Ovary (tissue), 9 donors: ENCODE results near the gene NCAPH2. TPM values are rescaled to one million over a fixed set of nuclear protein-coding genes. Genes with fewer than 3 reads are reported as not detected.

Experiments used
- DNase-seq, 5 donors: peaks; one replicate each; pipeline ENCODE4 v3.0.0-alpha.2; 2019 to 2020
- H3K27ac ChIP-seq, 2 donors: fragments of 200-600 bp; one replicate each; pipeline versions ENCODE4 v1.5.1 to v1.8.0; 2019 to 2022
- H3K27me3 ChIP-seq: fragments of 200-600 bp; one replicate; pipeline ENCODE4 v1.8.0; 2022
- H3K36me3 ChIP-seq: fragments of 200-600 bp; sonication (generic); one replicate; pipeline ENCODE4 v1.5.1; 2019
- H3K4me1 ChIP-seq: one replicate; pipeline ENCODE4 v1.8.1; 2013; ENCODE audit warnings: mild to moderate bottlenecking, moderate library complexity; ENCODE audit not compliant: insufficient read depth
- H3K4me3 ChIP-seq: fragments of 200-600 bp; sonication (generic); one replicate; pipeline ENCODE4 v1.5.1; 2017
- H3K9me3 ChIP-seq, 2 donors: fragments of 200-600 bp in 1 of 2; sonication (generic) in 1 of 2; one replicate each; pipeline versions ENCODE4 v1.5.1 to v1.8.1; 2013 to 2019; ENCODE audit warnings: mild to moderate bottlenecking in 1 of 2, moderate library complexity in 1 of 2
- EP300 ChIP-seq: sonication (generic); formaldehyde crosslinking; IDR thresholded peaks from one replicate; pipeline ENCODE4 v1.6.1; 2017; ENCODE audit warnings: antibody characterized with exemption
- POLR2A ChIP-seq: fragments of 450-650 bp; IDR thresholded peaks from one replicate; pipeline ENCODE4 v1.6.1; 2017; ENCODE audit warnings: antibody characterized with exemption, mild to moderate bottlenecking, moderate library complexity
- WGBS, 3 donors: extraction: QIAGEN DNeasy Blood & Tissue Kit in 1 of 3; methylation state at CpG; one replicate each; pipeline versions ENCODE4 v1.1.5 to v1.1.7; 2013 to 2017; 5-methylcytosine and 5-hydroxymethylcytosine counted together
- intact Hi-C, 4 donors: fragments of 100-400 bp; cut with DNase I; formaldehyde crosslinking; loops; one replicate each; pipeline versions ENCODE4 v1.11.0 to v1.15.1; 2022 to 2023
- polyA plus RNA-seq, 2 donors: library from polyadenylated mRNA; stranded (reverse); fragments of 200-250 nt in 1 of 2; fragments of 350-450 nt in 1 of 2; fragmentation: Illumina TruSeq in 1 of 2; extraction: RNeasy Lipid Tissue Mini Kit (QIAGEN cat#74804) in 1 of 2; gene quantifications; one replicate each; pipeline ENCODE4 v1.2.3, GENCODE V29; 2013 to 2014
- total RNA-seq, 7 donors: library from RNA; depleted of rRNA in 2 of 7; stranded (reverse); fragments of >200 nt in 2 of 7; fragmentation: NEBNext Ultra II Directional in 3 of 7; extraction: Animal tissue kit (Norgen Biotek cat#: 25700) in 3 of 7; gene quantifications; one replicate each; pipeline versions ENCODE4 v1.1.0 to v1.2.4, GENCODE V29; 2016 to 2023
- TF ChIP-seq, protein P1 (sequence below), 3 donors: fragments of 450-650 bp in 2 of 3; fragments of 200-600 bp in 1 of 3; IDR thresholded peaks; one replicate each; pipeline versions ENCODE4 v1.5.1 to v1.8.0; 2016 to 2022; ENCODE audit warnings: antibody characterized with exemption in 3 of 3, mild to moderate bottlenecking in 1 of 3
- donor health status: DM: no; HTN: no; CAD: no; lungs with moderate emphysema.
- donor health status: DM: no; HTN: no; CAD: no.
- donor health status: Bipolar disorder and iron deficiency.
- donor health status: DM: yes; HTN: yes; CAD: no.
- donor health status: DM: no; HTN: no; CAD: no.
- donor health status: DM: yes; HTN: yes; CAD: no.

The NCAPH2 gene
- total and polyA plus RNA-seq, 9 donors = 11.5 to 61.5 (median 49.0) TPM

DNA sequence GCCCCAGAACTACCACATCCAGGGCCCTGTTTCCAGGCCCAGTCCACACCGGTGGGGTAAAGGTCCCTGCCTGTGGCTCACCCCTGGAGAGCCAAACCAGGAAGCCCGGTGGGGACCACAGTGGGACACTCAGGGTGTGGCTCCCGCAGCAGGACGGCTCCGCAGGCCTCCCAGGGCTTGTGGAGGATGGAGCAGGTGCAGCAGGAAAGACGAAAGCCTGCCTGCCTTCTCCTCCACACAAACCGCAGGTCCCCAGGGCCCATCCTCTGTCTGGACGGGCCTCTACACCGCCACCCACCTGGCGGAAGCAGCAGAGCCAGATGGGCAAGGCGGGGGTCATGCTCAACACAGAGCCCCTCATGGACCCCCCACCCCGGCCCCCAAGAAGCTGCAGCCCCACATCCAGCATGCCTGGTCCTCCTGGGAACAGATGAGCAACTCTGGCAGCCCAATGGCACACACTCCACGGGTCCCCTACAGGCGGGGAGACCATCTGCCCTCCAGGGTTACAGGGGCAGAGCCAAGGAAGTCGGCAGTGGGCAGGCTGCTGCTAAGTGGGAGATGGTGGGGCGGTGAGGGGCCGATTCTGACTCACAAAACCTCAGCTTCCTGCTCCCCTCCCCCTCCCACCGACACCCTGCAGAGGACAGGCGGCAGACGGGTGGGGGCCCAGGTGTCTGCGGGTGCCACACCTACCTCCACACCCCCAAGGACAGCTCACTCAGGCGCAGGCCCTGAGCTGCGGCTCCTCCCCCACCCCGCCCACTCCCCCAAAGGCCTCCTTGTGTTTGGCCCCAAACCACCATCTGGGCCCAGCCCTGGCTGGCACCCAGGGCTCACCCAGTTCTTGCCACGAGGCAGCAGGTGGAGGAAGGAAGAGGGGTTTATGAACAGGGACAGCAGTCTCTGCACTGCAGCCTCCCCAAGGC is 38.4 kb upstream of the NCAPH2 start:
- 55 to 59% (median 58%) methylated on average over 23 to 25 of the region's 25 CpGs for WGBS, 3 donors
- H3K4me1 ChIP-seq = peaks cover 27% of the 10 kb centered on the region
- no peaks in the 10 kb centered on the region for H3K27me3 ChIP-seq
- TF ChIP-seq POLR2A (no peak), EP300 (no peak)
- TF ChIP-seq, protein P1, sequence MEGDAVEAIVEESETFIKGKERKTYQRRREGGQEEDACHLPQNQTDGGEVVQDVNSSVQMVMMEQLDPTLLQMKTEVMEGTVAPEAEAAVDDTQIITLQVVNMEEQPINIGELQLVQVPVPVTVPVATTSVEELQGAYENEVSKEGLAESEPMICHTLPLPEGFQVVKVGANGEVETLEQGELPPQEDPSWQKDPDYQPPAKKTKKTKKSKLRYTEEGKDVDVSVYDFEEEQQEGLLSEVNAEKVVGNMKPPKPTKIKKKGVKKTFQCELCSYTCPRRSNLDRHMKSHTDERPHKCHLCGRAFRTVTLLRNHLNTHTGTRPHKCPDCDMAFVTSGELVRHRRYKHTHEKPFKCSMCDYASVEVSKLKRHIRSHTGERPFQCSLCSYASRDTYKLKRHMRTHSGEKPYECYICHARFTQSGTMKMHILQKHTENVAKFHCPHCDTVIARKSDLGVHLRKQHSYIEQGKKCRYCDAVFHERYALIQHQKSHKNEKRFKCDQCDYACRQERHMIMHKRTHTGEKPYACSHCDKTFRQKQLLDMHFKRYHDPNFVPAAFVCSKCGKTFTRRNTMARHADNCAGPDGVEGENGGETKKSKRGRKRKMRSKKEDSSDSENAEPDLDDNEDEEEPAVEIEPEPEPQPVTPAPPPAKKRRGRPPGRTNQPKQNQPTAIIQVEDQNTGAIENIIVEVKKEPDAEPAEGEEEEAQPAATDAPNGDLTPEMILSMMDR (IDR thresholded peaks at IDR 0.05) = no peak
- intact Hi-C loops = no loop called here
- H3K9me3 ChIP-seq = no peaks in the 10 kb centered on the region
- no peaks in the 10 kb centered on the region for H3K36me3 ChIP-seq
- H3K27ac ChIP-seq = no peak overlapping the region
- no peak for DNase-seq
- no peak overlapping the region for H3K4me3 ChIP-seq

GRCh38 chr22:50470491-50470890 is 37.5 kb upstream of the NCAPH2 start:
- intact Hi-C loops = no loop called here
- Histone ChIP-seq H3K9me3 (no peaks in the 10 kb centered on the region), H3K4me1 (peaks cover 30% of the 10 kb centered on the region), H3K27me3 (no peaks in the 10 kb centered on the region), H3K4me3 (no peak overlapping the region), H3K36me3 (no peaks in the 10 kb centered on the region), H3K27ac (no peak overlapping the region)
- TF ChIP-seq, protein P1 (IDR thresholded peaks at IDR 0.05) = no peak
- TF ChIP-seq POLR2A = no peak
- no peak for TF ChIP-seq EP300
- 47 to 59% (median 53%) methylated on average over 6 of the region's 6 CpGs for WGBS, 3 donors
- DNase-seq = no peak

- H3K27ac ChIP-seq = no peak overlapping the region
- intact Hi-C loops = no loop called here
Observed at GRCh38 chr22:50471197-50471847, 36.7 kb upstream of the NCAPH2 start.

DNA sequence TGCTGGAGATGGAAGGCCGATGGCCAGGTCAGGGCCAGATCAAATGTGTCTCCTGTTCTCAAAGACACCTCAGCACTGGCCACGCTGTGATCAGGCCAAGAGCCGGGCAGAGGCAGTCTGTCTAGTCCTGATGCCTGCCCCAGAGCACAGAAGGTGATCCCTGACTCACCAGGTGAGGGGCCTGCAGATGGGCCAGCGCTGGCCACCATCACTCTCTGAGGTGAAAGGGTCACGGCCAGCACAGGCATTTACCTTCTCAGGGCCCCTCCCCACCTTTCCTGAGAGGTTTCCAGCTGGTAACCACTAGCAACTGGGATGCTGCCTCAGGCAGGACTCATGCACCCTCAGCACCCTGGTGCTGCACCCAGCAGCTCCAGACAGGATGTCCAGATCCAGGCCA is 36.1 kb upstream of the NCAPH2 start:
- Histone ChIP-seq H3K4me1 (peaks cover 31% of the 10 kb centered on the region), H3K27ac (no peak overlapping the region), H3K4me3 (no peak overlapping the region), H3K9me3 (no peaks in the 10 kb centered on the region), H3K36me3 (no peaks in the 10 kb centered on the region), H3K27me3 (no peaks in the 10 kb centered on the region)
- DNase-seq = no peak
- TF ChIP-seq EP300 = no peak
- TF ChIP-seq, protein P1 (IDR thresholded peaks at IDR 0.05) = no peak
- no peak for TF ChIP-seq POLR2A
- 57 to 62% (median 61%) methylated on average over 5 of the region's 5 CpGs for WGBS, 3 donors
- intact Hi-C loops = no loop called here

More at GRCh38 chr22:50471197-50471847, 36.7 kb upstream of the NCAPH2 start:
- Histone ChIP-seq H3K36me3 (no peaks in the 10 kb centered on the region), H3K9me3 (no peaks in the 10 kb centered on the region), H3K4me3 (no peak overlapping the region), H3K27me3 (no peaks in the 10 kb centered on the region), H3K4me1 (peaks cover 31% of the 10 kb centered on the region)
- 74 to 80% (median 78%) methylated on average over 21 of the region's 21 CpGs for WGBS, 3 donors
- TF ChIP-seq, protein P1 (IDR thresholded peaks at IDR 0.05) = no peak
- no peak for TF ChIP-seq EP300
- no peak for TF ChIP-seq POLR2A
- no peak for DNase-seq
